Heart right ventricle (tissue), 16 donors: ENCODE measurements around the gene NFIC. TPM values are rescaled to one million over a fixed set of nuclear protein-coding genes. Genes with fewer than 3 reads are reported as not detected.

Experiments used
- ATAC-seq, 8 donors: fragments of 200-7000 bp; cut with Tn5 transposase; one replicate each; pipeline ENCODE4 v1.9.1; 2020; ENCODE audit warnings: mild to moderate bottlenecking in 8 of 8, moderate library complexity in 8 of 8, moderate number of reproducible peaks in 1 of 8
- DNase-seq, 2 donors: peaks; one replicate each; pipeline ENCODE4 v3.0.0-alpha.2; 2020
- H3K27ac ChIP-seq, 10 donors: fragments of 200-600 bp; sonication (generic) in 2 of 10; one replicate each; pipeline versions ENCODE4 v1.5.0 to v1.8.0; 2020 to 2022; ENCODE audit warnings: mild to moderate bottlenecking in 3 of 10
- H3K27me3 ChIP-seq, 7 donors: fragments of 200-600 bp; one replicate each; pipeline ENCODE4 v1.8.0; 2021 to 2022; ENCODE audit warnings: mild to moderate bottlenecking in 2 of 7
- H3K36me3 ChIP-seq, 9 donors: fragments of 200-600 bp; sonication (generic) in 1 of 9; one replicate each; pipeline versions ENCODE4 v1.5.0 to v1.8.0; 2020 to 2022; ENCODE audit warnings: mild to moderate bottlenecking in 2 of 9
- H3K4me1 ChIP-seq, 9 donors: fragments of 200-600 bp; sonication (generic) in 1 of 9; one replicate each; pipeline versions ENCODE4 v1.5.0 to v1.8.0; 2020 to 2022; ENCODE audit warnings: mild to moderate bottlenecking in 4 of 9
- H3K4me3 ChIP-seq, 10 donors: fragments of 200-600 bp; sonication (generic) in 2 of 10; one replicate each; pipeline versions ENCODE4 v1.5.0 to v1.8.0; 2020 to 2022; ENCODE audit warnings: mild to moderate bottlenecking in 7 of 10, moderate library complexity in 2 of 10
- H3K9me3 ChIP-seq, 11 donors: fragments of 200-600 bp in 10 of 11; sonication (generic) in 2 of 11; one replicate each; pipeline versions ENCODE4 v1.5.0 to v1.8.0; 2013 to 2022; ENCODE audit warnings: mild to moderate bottlenecking in 2 of 11, control low read depth in 1 of 11, moderate library complexity in 1 of 11
- CTCF ChIP-seq, 9 donors: fragments of 200-600 bp; sonication (generic) in 2 of 9; IDR thresholded peaks; one replicate each; pipeline versions ENCODE4 v1.5.0 to v1.8.0; 2021 to 2022; ENCODE audit warnings: antibody characterized with exemption in 9 of 9, mild to moderate bottlenecking in 5 of 9, moderate library complexity in 1 of 9
- WGBS, 2 donors: extraction: QIAGEN DNeasy Blood & Tissue Kit; methylation state at CpG; one replicate each; pipeline ENCODE4 v1.1.7; 2013; ENCODE audit warnings: inconsistent platforms in 1 of 2; 5-methylcytosine and 5-hydroxymethylcytosine counted together
- intact Hi-C, 10 donors: fragments of 100-400 bp; cut with DNase I; formaldehyde crosslinking; loops; one replicate each; pipeline versions ENCODE4 v1.11.1 to v1.14.2; 2022
- polyA plus RNA-seq, 2 donors: library from polyadenylated mRNA; stranded (reverse); fragments of 200-250 nt; gene quantifications; one replicate each; pipeline ENCODE4 v1.2.3, GENCODE V29; 2013
- total RNA-seq, 10 donors: library from RNA; stranded (reverse); fragmentation: NEBNext Ultra II Directional in 3 of 10; extraction: Animal tissue kit (Norgen Biotek cat#: 25700) in 3 of 10; gene quantifications; one replicate each; pipeline versions ENCODE4 v1.2.1 to v1.2.4, GENCODE V29; 2021 to 2023
- donor health status: Arrhythmogenic right ventricular cardiomyopathy.
- donor health status: ischemic (EF 13 %, LVEDD 7.1; RV severe dilation, severe dysfunction).
- donor health status: healthy with polysubstance abuse.
- donor health status: DM: no; HTN: yes; CAD: no.
- donor health status: DM: no; HTN: no; CAD: no.
- donor health status: ischemic (EF 25% LVEDD 6.9; RV normal size, moderate dysfunction).
- donor health status: ischemic (EF 25% LVEDD 5.7; RV mildly dilated, moderate dysfunction).
- donor health status: healthy.
- donor health status: DM: yes; HTN: yes; CAD: no.
- donor health status: Ischemic cardiomyopathy.
- donor health status: ischemic (EF 35%, LVEDD 5.7; RV mildly dilated, moderate dysfunction).
- donor health status: nonischemic (EF 11% LVEDD 7.7; RV severe dilation, severe dysfunction).
- donor health status: DM: yes; HTN: yes; CAD: no.
- donor health status: PGD.
- donor health status: ischemic (EF 29% LVEDD 5.4; RV normal size, mild dysfunction).
- donor health status: nonischemic (EF 23%, LVEDD 6.1; RV moderate dilation, normal function).

NFIC gene
- total and polyA plus RNA-seq, 12 donors: 52.3 to 217 (median 157) TPM

GRCh38 chr19:3351702-3352447, 14.5 kb upstream of the NFIC start:
- no peak for TF ChIP-seq CTCF (IDR thresholded peaks at IDR 0.05)
- H3K27ac ChIP-seq: no peak overlapping the region
- intact Hi-C loops: loop anchor here in 2 of 10 donors (5.0 to 10.0 kb wide), 2 partner anchors 70 to 73 kb away; no protein-coding TSS in a partner anchor
- no peak for ATAC-seq
- peaks cover 2 to 5% (median 4%) of the 10 kb centered on the region in 9 donors for H3K4me1 ChIP-seq
- no peaks in the 10 kb centered on the region for H3K27me3 ChIP-seq
- DNase-seq: no peak
- WGBS, 2 donors: 77 to 87% methylated on average over 8 of the region's 8 CpGs
- H3K9me3 ChIP-seq: peaks cover 0 to 12% (median 0%) of the 10 kb centered on the region in 11 donors
- no peak overlapping the region for H3K4me3 ChIP-seq
- H3K36me3 ChIP-seq: no peaks in the 10 kb centered on the region

DNA sequence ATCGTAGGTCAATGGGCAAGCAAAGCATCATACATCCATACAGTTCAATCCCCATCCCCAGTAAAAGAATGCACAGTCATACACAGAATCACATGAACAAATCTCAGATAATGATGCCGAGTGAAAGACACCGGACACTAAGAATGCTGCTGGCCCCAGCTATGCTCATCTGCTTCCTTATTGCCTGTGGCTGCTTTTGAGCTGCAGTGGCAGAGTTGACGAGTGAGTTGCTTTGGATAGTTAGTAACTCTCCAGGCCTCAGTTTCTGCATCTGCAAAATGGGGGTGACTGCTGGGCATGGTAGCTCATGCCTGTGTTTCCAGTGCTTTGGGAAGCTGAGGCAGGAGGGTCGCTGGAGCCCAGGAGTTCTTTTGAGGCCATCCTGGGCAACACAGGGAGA, 12.9 kb upstream of the NFIC start:
- Histone ChIP-seq H3K4me3 (no peak overlapping the region), H3K9me3 (peaks cover 0 to 12% (median 0%) of the 10 kb centered on the region in 11 donors), H3K4me1 (peaks cover 4 to 11% (median 6%) of the 10 kb centered on the region in 9 donors), H3K27me3 (peaks cover 0 to 6% (median 0%) of the 10 kb centered on the region in 7 donors), H3K27ac (no peak overlapping the region), H3K36me3 (no peaks in the 10 kb centered on the region)
- no peak for DNase-seq
- WGBS, 2 donors: 51 to 53% methylated on average over 5 of the region's 5 CpGs
- intact Hi-C loops: loop anchor here in 2 of 10 donors (5.0 to 10.0 kb wide), 2 partner anchors 69 to 71 kb away; no protein-coding TSS in a partner anchor
- no peak for TF ChIP-seq CTCF (IDR thresholded peaks at IDR 0.05)
- ATAC-seq: no peak

DNA sequence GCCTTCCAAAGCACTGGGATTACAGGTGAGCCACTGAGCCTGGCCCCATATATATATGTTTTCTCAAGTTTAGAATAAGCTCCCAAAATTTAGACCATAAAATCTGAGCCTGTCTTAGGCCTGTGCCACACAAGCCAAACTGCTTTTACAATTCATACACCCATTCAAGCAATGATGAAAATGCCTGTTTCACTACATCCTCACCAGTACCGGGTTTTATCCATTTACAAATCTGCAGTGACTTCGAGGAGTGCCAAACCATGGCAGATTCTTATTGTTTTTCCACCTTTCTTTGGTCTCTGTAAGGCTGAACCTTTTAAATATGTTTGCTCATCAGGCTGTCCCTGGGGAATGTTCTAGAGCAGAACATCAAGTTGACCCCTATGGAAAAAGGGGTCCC, 9.6 kb upstream of the NFIC start:
- ATAC-seq: no peak
- Histone ChIP-seq H3K27me3 (peaks cover 0 to 10% (median 0%) of the 10 kb centered on the region in 7 donors), H3K9me3 (peaks cover 0 to 12% (median 0%) of the 10 kb centered on the region in 11 donors), H3K36me3 (no peaks in the 10 kb centered on the region), H3K4me3 (no peak overlapping the region), H3K4me1 (peaks cover 8 to 27% (median 19%) of the 10 kb centered on the region in 9 donors), H3K27ac (peak overlapping the region in 1 of 10 donors; percentile 100)
- TF ChIP-seq CTCF (IDR thresholded peaks at IDR 0.05): no peak
- no peak for DNase-seq
- 92 to 93% methylated on average over 2 of the region's 2 CpGs for WGBS, 2 donors
- intact Hi-C loops: loop anchor here in 1 of 10 donors (10.0 kb wide), 1 partner anchor 68 kb away; no protein-coding TSS in a partner anchor

- no peak for TF ChIP-seq CTCF (IDR thresholded peaks at IDR 0.05)
- no peaks in the 10 kb centered on the region for H3K36me3 ChIP-seq
- H3K9me3 ChIP-seq: peaks cover 0 to 12% (median 0%) of the 10 kb centered on the region in 11 donors
- H3K4me3 ChIP-seq: no peak overlapping the region
- peaks cover 0 to 10% (median 0%) of the 10 kb centered on the region in 7 donors for H3K27me3 ChIP-seq
- peak overlapping the region in 1 of 10 donors; percentile 100 for H3K27ac ChIP-seq
- ATAC-seq (no peak), DNase-seq (no peak)
- H3K4me1 ChIP-seq: peaks cover 9 to 33% (median 23%) of the 10 kb centered on the region in 9 donors
- WGBS, 2 donors: 57 to 58% methylated on average over 16 of the region's 16 CpGs
- intact Hi-C loops: loop anchor here in 1 of 10 donors (10.0 kb wide), 1 partner anchor 67 kb away; no protein-coding TSS in a partner anchor
Measured at GRCh38 chr19:3357271-3357991, 9.0 kb upstream of the NFIC start.
